GM12864 (cell line): ENCODE results near the gene TXNDC11.

Source experiments
- DNase-seq: peaks from one replicate; pipeline ENCODE4 v3.0.0-alpha.2; 2011; ENCODE audit warnings: low read depth
- H3K4me3 ChIP-seq: 2 replicates; pipeline ENCODE4 v1.5.1; 2011; ENCODE audit warnings: mild to moderate bottlenecking, low read depth, low read length, control low read depth
- CTCF ChIP-seq: IDR thresholded peaks from 2 replicates; pipeline ENCODE4 v1.5.1; 2011; ENCODE audit warnings: low read depth, mild to moderate bottlenecking, moderate library complexity, low read length, control low read depth, inconsistent platforms; ENCODE audit errors: missing control alignments

The TXNDC11 gene

GRCh38 chr16:11721781-11722467, 20.7 kb downstream of the TXNDC11 start:
- H3K4me3 ChIP-seq: no peak overlapping the region
- TF ChIP-seq CTCF: no peak
- no peak for DNase-seq

- no peak for DNase-seq
- TF ChIP-seq CTCF: no peak
- H3K4me3 ChIP-seq: no peak overlapping the region
Observed at GRCh38 chr16:11719762-11720161, 22.9 kb downstream of the TXNDC11 start.

- H3K4me3 ChIP-seq: no peak overlapping the region
Observed at GRCh38 chr16:11719171-11719570, 23.5 kb downstream of the TXNDC11 start.

GRCh38 chr16:11717811-11718210, 24.8 kb downstream of the TXNDC11 start:
- DNase-seq: no peak
- TF ChIP-seq CTCF: no peak
- H3K4me3 ChIP-seq: no peak overlapping the region

More at GRCh38 chr16:11719171-11719570, 23.5 kb downstream of the TXNDC11 start:
- DNase-seq: no peak
- TF ChIP-seq CTCF: no peak

GRCh38 chr16:11716336-11716735, 26.3 kb downstream of the TXNDC11 start:
- H3K4me3 ChIP-seq: no peak overlapping the region
- no peak for DNase-seq
- no peak for TF ChIP-seq CTCF

- DNase-seq: no peak
- no peak overlapping the region for H3K4me3 ChIP-seq
- TF ChIP-seq CTCF: peak; percentile 14
Observed at GRCh38 chr16:11715246-11715947, 27.3 kb downstream of the TXNDC11 start.
